Mucosa of stomach (tissue), 1 donor: Measurements from ENCODE around the gene HMCES.
"Not testable (repeated sequence)": the region's sequence is repeated elsewhere in the genome, so short reads cannot be mapped to it uniquely, and the experiment has no call there.

Experiments used
- H3K27me3 ChIP-seq: one replicate; pipeline ENCODE4 v1.7.0; 2013; ENCODE audit warnings: mild to moderate bottlenecking, low read length; ENCODE audit not compliant: control insufficient read depth, insufficient read depth
- H3K36me3 ChIP-seq: one replicate; pipeline ENCODE4 v1.7.0; 2013; ENCODE audit warnings: low read length; ENCODE audit not compliant: control insufficient read depth, insufficient read depth
- H3K4me1 ChIP-seq: one replicate; pipeline ENCODE4 v1.7.0; 2013; ENCODE audit warnings: mild to moderate bottlenecking, low read length; ENCODE audit not compliant: control insufficient read depth, insufficient read depth
- H3K4me3 ChIP-seq: one replicate; pipeline ENCODE4 v1.7.0; 2013; ENCODE audit warnings: low read length
- H3K9ac ChIP-seq: one replicate; pipeline ENCODE4 v1.7.0; 2013; ENCODE audit warnings: mild to moderate bottlenecking, low read length, moderate library complexity
- H3K9me3 ChIP-seq: one replicate; pipeline ENCODE4 v1.7.0; 2013; ENCODE audit warnings: mild to moderate bottlenecking, low read length, moderate library complexity; ENCODE audit not compliant: control insufficient read depth
- donor health status: Pancreatic carcinoma.

HMCES gene

GRCh38 chr3:129349169-129349568 is 70.5 kb downstream of the HMCES start:
- peaks cover 12% of the 10 kb centered on the region for H3K27me3 ChIP-seq
- not testable (repeated sequence) for H3K4me3 ChIP-seq, H3K9ac ChIP-seq, H3K36me3 ChIP-seq, H3K9me3 ChIP-seq, H3K4me1 ChIP-seq

- H3K9me3 ChIP-seq, result no peaks in the 10 kb centered on the region
- H3K9ac ChIP-seq, result no peak overlapping the region
- no peaks in the 10 kb centered on the region for H3K36me3 ChIP-seq
- no peak overlapping the region for H3K4me3 ChIP-seq
- H3K4me1 ChIP-seq, result peaks cover 3% of the 10 kb centered on the region
- H3K27me3 ChIP-seq, result peaks cover 5% of the 10 kb centered on the region
Measured at GRCh38 chr3:129349791-129350190, 71.1 kb downstream of the HMCES start.

- Histone ChIP-seq H3K36me3 (no peaks in the 10 kb centered on the region), H3K4me1 (peaks cover 2% of the 10 kb centered on the region), H3K27me3 (no peaks in the 10 kb centered on the region), H3K9me3 (no peaks in the 10 kb centered on the region), H3K4me3 (no peak overlapping the region), H3K9ac (no peak overlapping the region)
Measured at GRCh38 chr3:129352045-129352444, 73.4 kb downstream of the HMCES start.

GRCh38 chr3:129352650-129353588 is 74.2 kb downstream of the HMCES start:
- H3K27me3 ChIP-seq, result no peaks in the 10 kb centered on the region
- no peaks in the 10 kb centered on the region for H3K9me3 ChIP-seq
- no peak overlapping the region for H3K4me3 ChIP-seq
- H3K36me3 ChIP-seq, result no peaks in the 10 kb centered on the region
- no peaks in the 10 kb centered on the region for H3K4me1 ChIP-seq
- no peak overlapping the region for H3K9ac ChIP-seq

GRCh38 chr3:129353589-129353941 is 74.9 kb downstream of the HMCES start:
- Histone ChIP-seq H3K27me3 (no peaks in the 10 kb centered on the region), H3K4me1 (no peaks in the 10 kb centered on the region), H3K4me3 (no peak overlapping the region), H3K9me3 (no peaks in the 10 kb centered on the region), H3K36me3 (no peaks in the 10 kb centered on the region), H3K9ac (no peak overlapping the region)
